ENCODE measurements around the gene SPINK6. TPM values are rescaled to one million over a fixed set of nuclear protein-coding genes. Genes with fewer than 3 reads are reported as not detected.

Gene SPINK6
- total RNA-seq, 6 experiments from 2014 or later: not detected

GRCh38 chr5:148224117-148224742 is 21.4 kb downstream of the SPINK6 start:
- Histone ChIP-seq H3K36me3 (no peaks in the 10 kb centered on the region), H3K27me3 (no peaks in the 10 kb centered on the region), H3K27ac (no peak overlapping the region), H3K4me1 (no peaks in the 10 kb centered on the region), H3K9me3 (no peaks in the 10 kb centered on the region), H3K4me3 (no peak overlapping the region)
- 50% methylated on average over 2 of the region's 2 CpGs for WGBS (ENCODE audit: insufficient coverage, low coverage, low lambda C conversion rate, missing lambda C conversion rate)
- no peak for TF ChIP-seq POLR2A (IDR thresholded peaks at IDR 0.05)
- intact Hi-C loops (cut with DNase I): no loop called here
- DNase-seq: no peak
- ATAC-seq: no peak

GRCh38 chr5:148228392-148228984 is 25.6 kb downstream of the SPINK6 start:
- H3K27me3 ChIP-seq: no peaks in the 10 kb centered on the region
- no peak overlapping the region for H3K4me3 ChIP-seq
- no peaks in the 10 kb centered on the region for H3K36me3 ChIP-seq
- no peaks in the 10 kb centered on the region for H3K4me1 ChIP-seq
- no peak overlapping the region for H3K27ac ChIP-seq
- intact Hi-C loops (cut with DNase I): no loop called here
- DNase-seq (no peak), ATAC-seq (no peak)
- H3K9me3 ChIP-seq: no peaks in the 10 kb centered on the region
- TF ChIP-seq POLR2A (IDR thresholded peaks at IDR 0.05): no peak
- TF ChIP-seq CTCF (IDR thresholded peaks at IDR 0.05): no peak
- WGBS (ENCODE audit: insufficient coverage, low coverage, low lambda C conversion rate, missing lambda C conversion rate): 94% methylated on average over 3 of the region's 3 CpGs

- Histone ChIP-seq H3K9me3 (no peaks in the 10 kb centered on the region), H3K4me3 (no peak overlapping the region), H3K27me3 (no peaks in the 10 kb centered on the region), H3K4me1 (no peaks in the 10 kb centered on the region), H3K36me3 (no peaks in the 10 kb centered on the region), H3K27ac (no peak overlapping the region)
- DNase-seq (no peak), ATAC-seq (no peak)
- TF ChIP-seq CTCF (IDR thresholded peaks at IDR 0.05) (no peak), POLR2A (IDR thresholded peaks at IDR 0.05) (no peak)
- intact Hi-C loops (cut with DNase I): no loop called here
Measured at GRCh38 chr5:148229840-148230239, 27.0 kb downstream of the SPINK6 start.

DNA sequence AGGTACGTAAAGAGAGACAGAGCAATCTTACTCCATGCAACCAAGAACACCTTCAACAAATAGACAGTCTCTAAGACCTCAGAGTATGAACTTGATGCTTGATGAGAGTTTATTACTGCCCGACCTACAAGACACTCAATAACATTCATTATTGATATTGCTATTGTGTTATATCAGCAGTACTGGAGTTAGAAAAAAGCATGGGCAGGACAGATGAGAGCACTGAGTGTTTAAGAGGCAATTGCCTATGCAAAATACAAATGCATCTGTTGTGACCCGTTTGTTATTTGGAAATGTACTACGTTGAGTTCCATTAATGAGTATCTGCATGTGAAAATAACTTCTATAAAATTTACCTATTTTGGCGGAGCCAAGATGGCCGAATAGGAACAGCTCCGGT is 27.4 kb downstream of the SPINK6 start:
- 83% methylated on average over 7 of the region's 7 CpGs for WGBS (ENCODE audit: insufficient coverage, low coverage, low lambda C conversion rate, missing lambda C conversion rate)
- no peaks in the 10 kb centered on the region for H3K36me3 ChIP-seq
- no peaks in the 10 kb centered on the region for H3K9me3 ChIP-seq
- ATAC-seq (no peak), DNase-seq (no peak)
- H3K4me1 ChIP-seq: no peaks in the 10 kb centered on the region
- no peak overlapping the region for H3K4me3 ChIP-seq
- TF ChIP-seq CTCF (IDR thresholded peaks at IDR 0.05) (no peak), POLR2A (IDR thresholded peaks at IDR 0.05) (no peak)
- intact Hi-C loops (cut with DNase I): no loop called here
- no peak overlapping the region for H3K27ac ChIP-seq
- no peaks in the 10 kb centered on the region for H3K27me3 ChIP-seq

DNA sequence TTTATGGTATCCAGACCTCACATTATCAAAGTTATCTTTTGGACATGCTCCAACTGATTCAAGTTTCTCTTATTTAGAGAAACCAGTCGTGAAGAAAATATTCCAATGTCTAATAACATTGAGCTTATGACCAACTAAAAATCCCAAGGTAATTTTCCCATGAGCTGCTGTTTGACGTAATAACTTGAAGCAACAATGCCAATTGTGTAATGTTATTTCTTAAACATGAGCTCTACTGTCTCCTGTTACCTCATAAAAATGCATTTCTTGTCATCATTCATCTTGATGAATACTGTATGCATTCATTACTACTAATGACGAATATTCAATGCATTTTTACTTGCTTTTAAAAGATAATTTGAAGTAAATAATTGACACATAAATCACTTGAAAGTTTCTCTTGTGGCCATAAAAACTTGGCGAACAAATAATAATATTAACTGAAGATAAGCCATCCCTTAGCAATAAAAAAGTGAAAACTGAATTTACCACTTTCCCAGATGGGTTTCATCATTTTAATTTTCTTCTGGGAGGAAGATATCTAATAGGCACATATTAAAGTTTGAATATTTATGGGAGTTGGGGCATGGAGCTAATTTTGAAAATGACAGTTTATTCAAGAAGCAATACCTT is 35.1 kb downstream of the SPINK6 start:
- H3K4me1 ChIP-seq: no peaks in the 10 kb centered on the region
- no peak for DNase-seq
- H3K9me3 ChIP-seq: no peaks in the 10 kb centered on the region
- intact Hi-C loops (cut with DNase I): no loop called here
- no peaks in the 10 kb centered on the region for H3K27me3 ChIP-seq
- 48% methylated on average over 4 of the region's 4 CpGs for WGBS (ENCODE audit: insufficient coverage, low coverage, low lambda C conversion rate, missing lambda C conversion rate)
- no peaks in the 10 kb centered on the region for H3K36me3 ChIP-seq
- TF ChIP-seq CTCF (IDR thresholded peaks at IDR 0.05) (no peak), POLR2A (IDR thresholded peaks at IDR 0.05) (no peak)
- no peak overlapping the region for H3K27ac ChIP-seq
- no peak overlapping the region for H3K4me3 ChIP-seq
- no peak for ATAC-seq

Measured in right lobe of liver (tissue), 6 donors.